ENCODE measurements around the gene RNASE4.

GRCh38 chr14:20681348-20682126 lies 2.8 kb upstream of the RNASE4 start:
- TF ChIP-seq POLR2AphosphoS5 (IDR thresholded peaks at IDR 0.05; ENCODE audit: low read depth, low read length) (no peak), CTCF (IDR thresholded peaks at IDR 0.05 in 2 of 3, conservative IDR thresholded peaks at IDR 0.05 in 1 of 3; ENCODE audit: borderline replicate concordance in 1 of 3, insufficient read depth in 1 of 3, low read depth in 2 of 3, low read length in 2 of 3) (no peak), MAX (IDR thresholded peaks at IDR 0.05) (no peak), EZH2 (IDR thresholded peaks at IDR 0.05) (no peak), RAD21 (IDR thresholded peaks at IDR 0.05; ENCODE audit: low read depth) (no peak)
